C1 segment of cervical spinal cord (tissue), 14 donors: ENCODE measurements around the gene GPS1.

Experiments
- DNase-seq, 14 donors: peaks; one replicate each; lab custom pipeline; 2025; lab: John Stamatoyannopoulos, UW

GPS1 gene

GRCh38 chr17:82101301-82101715 is 49.6 kb downstream of the GPS1 start:
- DNase-seq: peak in 1 of 14 donors; percentile 81

GRCh38 chr17:82101767-82102679 is 50.3 kb downstream of the GPS1 start:
- peak in 4 of 14 donors; percentile 22 to 66 (median 52) for DNase-seq

- DNase-seq: peak in 9 of 14 donors; percentile 24 to 75 (median 41)
These were observed 52.1 kb downstream of the GPS1 start for GRCh38 chr17:82103553-82104451.

- no peak for DNase-seq
These were observed 53.2 kb downstream of the GPS1 start for GRCh38 chr17:82104797-82105416.

- no peak for DNase-seq
These were observed 53.8 kb downstream of the GPS1 start for GRCh38 chr17:82105417-82105881.

GRCh38 chr17:82105882-82106687 is 54.4 kb downstream of the GPS1 start:
- peak in 5 of 14 donors; percentile 25 to 69 (median 53) for DNase-seq

GRCh38 chr17:82106688-82107305 is 55.1 kb downstream of the GPS1 start:
- peak in 6 of 14 donors; percentile 37 to 69 (median 50) for DNase-seq
